ENCODE results near the gene MSL1.

MSL1 gene

DNA sequence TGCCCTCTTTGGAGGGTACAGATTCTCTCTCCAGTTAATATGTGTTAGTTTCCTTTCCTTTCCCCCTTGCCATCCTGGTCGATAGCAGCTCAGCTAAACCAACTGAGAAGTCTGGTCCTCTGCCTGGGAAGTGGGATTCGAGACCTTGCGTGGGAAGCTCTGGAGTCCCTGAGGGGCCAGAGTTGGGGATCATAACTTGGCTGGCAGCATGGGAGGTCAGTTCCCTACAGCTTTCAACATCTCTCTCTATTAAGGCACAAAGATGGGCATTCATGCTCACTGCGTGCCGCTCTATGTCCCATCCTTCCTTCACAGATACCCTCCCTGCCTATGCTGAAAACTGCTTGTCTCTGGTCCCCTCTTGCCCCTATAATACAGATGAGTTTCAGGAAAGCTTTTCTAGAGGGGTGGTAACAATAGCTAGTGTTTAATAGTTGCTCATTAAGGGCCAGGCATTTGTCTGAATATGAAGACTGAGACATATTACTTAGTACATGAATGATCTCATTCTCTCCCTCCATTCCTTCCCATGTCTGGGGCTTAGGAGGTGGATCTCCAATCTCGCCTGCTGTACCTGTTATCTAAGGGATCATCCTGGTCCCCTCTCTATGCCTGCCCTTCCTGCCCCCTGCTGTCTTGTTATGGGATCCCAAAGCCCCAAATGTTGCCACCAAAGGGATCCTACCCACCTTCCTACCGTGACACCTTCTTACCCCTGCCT is 48.2 kb upstream of the MSL1 start:
- TF ChIP-seq CEBPB (IDR thresholded peaks at IDR 0.05), result no peak
- no peak for TF ChIP-seq ZBTB7A (IDR thresholded peaks at IDR 0.05; ENCODE audit: low read depth)
- no peak for TF ChIP-seq TAF1 (IDR thresholded peaks at IDR 0.05; ENCODE audit: low read depth)
- TF ChIP-seq, protein P1, sequence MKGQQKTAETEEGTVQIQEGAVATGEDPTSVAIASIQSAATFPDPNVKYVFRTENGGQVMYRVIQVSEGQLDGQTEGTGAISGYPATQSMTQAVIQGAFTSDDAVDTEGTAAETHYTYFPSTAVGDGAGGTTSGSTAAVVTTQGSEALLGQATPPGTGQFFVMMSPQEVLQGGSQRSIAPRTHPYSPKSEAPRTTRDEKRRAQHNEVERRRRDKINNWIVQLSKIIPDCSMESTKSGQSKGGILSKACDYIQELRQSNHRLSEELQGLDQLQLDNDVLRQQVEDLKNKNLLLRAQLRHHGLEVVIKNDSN (IDR thresholded peaks at IDR 0.05), result no peak
- TF ChIP-seq TEAD4 (IDR thresholded peaks at IDR 0.05), result no peak
- no peak for TF ChIP-seq YY1 (IDR thresholded peaks at IDR 0.05; ENCODE audit: low read depth)
- TF ChIP-seq MAX (IDR thresholded peaks at IDR 0.05), result no peak
- TF ChIP-seq RAD21 (IDR thresholded peaks at IDR 0.05; ENCODE audit: low read depth), result no peak
- TF ChIP-seq, protein P2, sequence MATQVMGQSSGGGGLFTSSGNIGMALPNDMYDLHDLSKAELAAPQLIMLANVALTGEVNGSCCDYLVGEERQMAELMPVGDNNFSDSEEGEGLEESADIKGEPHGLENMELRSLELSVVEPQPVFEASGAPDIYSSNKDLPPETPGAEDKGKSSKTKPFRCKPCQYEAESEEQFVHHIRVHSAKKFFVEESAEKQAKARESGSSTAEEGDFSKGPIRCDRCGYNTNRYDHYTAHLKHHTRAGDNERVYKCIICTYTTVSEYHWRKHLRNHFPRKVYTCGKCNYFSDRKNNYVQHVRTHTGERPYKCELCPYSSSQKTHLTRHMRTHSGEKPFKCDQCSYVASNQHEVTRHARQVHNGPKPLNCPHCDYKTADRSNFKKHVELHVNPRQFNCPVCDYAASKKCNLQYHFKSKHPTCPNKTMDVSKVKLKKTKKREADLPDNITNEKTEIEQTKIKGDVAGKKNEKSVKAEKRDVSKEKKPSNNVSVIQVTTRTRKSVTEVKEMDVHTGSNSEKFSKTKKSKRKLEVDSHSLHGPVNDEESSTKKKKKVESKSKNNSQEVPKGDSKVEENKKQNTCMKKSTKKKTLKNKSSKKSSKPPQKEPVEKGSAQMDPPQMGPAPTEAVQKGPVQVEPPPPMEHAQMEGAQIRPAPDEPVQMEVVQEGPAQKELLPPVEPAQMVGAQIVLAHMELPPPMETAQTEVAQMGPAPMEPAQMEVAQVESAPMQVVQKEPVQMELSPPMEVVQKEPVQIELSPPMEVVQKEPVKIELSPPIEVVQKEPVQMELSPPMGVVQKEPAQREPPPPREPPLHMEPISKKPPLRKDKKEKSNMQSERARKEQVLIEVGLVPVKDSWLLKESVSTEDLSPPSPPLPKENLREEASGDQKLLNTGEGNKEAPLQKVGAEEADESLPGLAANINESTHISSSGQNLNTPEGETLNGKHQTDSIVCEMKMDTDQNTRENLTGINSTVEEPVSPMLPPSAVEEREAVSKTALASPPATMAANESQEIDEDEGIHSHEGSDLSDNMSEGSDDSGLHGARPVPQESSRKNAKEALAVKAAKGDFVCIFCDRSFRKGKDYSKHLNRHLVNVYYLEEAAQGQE (IDR thresholded peaks at IDR 0.05; ENCODE audit: low read depth), result no peak
- no peak for TF ChIP-seq NFIC (IDR thresholded peaks at IDR 0.05)
- TF ChIP-seq CREB1 (IDR thresholded peaks at IDR 0.05; ENCODE audit: low read depth), result no peak

DNA sequence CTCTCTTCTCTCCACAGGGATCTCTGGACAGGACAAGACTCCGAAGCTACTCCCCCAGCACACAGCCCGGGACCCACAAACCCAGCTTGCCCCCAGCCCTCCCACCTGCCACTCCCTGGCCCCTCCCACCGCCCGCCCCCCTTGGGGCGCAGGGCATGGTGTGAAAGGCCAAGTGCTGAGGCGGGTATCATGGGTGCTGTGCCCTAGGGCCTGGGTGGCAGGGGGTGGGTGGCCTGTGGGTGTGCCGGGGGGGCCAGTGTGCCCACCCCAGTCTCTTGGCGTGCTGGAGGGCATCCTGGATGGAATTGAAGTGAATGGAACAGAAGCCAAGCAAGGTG is 47.6 kb upstream of the MSL1 start:
- TF ChIP-seq YY1 (IDR thresholded peaks at IDR 0.05; ENCODE audit: low read depth) (no peak), CREB1 (IDR thresholded peaks at IDR 0.05; ENCODE audit: low read depth) (no peak), FOXM1 (IDR thresholded peaks at IDR 0.05; ENCODE audit: borderline replicate concordance, low read depth) (no peak)

DNA sequence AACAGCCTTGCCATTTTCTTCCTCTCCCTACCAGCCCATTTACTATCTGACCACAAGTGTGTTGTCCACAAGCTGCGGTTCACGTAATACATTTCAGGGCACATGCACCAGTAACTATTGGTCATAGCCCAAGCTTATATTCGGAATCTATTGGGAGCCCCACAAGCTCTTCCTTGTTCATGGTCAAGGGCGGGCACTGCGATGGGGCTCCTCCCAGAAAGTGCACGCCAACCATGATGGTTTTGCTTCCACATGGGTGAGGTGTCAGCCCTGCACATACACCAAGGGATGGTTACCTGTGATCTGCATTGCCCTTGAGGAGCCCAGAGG is 46.9 kb upstream of the MSL1 start:
- TF ChIP-seq, protein P2 (IDR thresholded peaks at IDR 0.05; ENCODE audit: low read depth), result no peak
- no peak for TF ChIP-seq EGR1 (IDR thresholded peaks at IDR 0.05)
- no peak for TF ChIP-seq FOXM1 (IDR thresholded peaks at IDR 0.05; ENCODE audit: borderline replicate concordance, low read depth)
- TF ChIP-seq RAD21 (IDR thresholded peaks at IDR 0.05; ENCODE audit: low read depth), result no peak
- TF ChIP-seq CREB1 (IDR thresholded peaks at IDR 0.05; ENCODE audit: low read depth), result no peak
- no peak for TF ChIP-seq TCF12 (IDR thresholded peaks at IDR 0.05; ENCODE audit: low read depth)
- TF ChIP-seq YY1 (IDR thresholded peaks at IDR 0.05; ENCODE audit: low read depth), result no peak
- no peak for TF ChIP-seq EP300 (IDR thresholded peaks at IDR 0.05; ENCODE audit: borderline replicate concordance)
- TF ChIP-seq TAF1 (IDR thresholded peaks at IDR 0.05; ENCODE audit: low read depth), result no peak
- no peak for TF ChIP-seq ZBTB7A (IDR thresholded peaks at IDR 0.05; ENCODE audit: low read depth)
- no peak for TF ChIP-seq NFIC (IDR thresholded peaks at IDR 0.05)
- TF ChIP-seq, protein P1 (IDR thresholded peaks at IDR 0.05), result no peak
- no peak for TF ChIP-seq MAX (IDR thresholded peaks at IDR 0.05)
- no peak for TF ChIP-seq CEBPB (IDR thresholded peaks at IDR 0.05)

DNA sequence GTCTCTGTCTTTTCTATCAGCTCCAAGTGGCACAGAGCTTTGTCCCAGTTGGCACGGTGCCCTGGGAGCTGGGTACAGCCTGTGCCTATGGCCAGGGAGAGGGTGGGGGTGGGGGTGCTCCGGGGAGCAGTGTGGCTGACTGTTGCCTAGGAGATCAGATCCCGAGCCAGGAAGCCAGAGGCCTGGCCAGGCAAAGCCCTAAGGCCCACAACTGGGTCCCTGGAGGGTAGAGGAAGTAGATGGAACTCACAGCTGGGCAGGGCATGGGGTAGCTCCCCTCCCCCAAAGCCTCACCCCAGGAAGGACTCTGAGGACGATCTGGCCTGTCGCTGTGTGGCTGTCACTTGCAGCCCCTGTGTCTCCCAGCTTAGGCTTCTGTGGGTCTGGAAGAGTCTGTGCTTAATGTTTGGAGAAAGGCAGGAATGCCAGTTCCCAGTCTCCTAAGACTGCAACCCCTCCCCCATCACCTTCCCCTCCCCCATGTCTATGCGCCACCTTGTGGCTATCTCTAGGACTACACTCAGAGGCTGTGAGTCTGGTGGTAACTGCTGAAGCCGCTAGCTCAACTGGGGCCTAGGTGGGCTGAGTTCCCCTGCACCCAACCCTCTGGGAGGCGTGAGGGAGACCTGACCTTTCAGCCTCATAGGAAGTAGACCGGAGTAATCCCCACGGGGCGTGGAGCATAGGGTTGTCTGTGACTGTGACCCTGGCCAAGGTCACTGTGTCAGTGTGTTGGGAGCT is 46.4 kb upstream of the MSL1 start:
- TF ChIP-seq TEAD4 (IDR thresholded peaks at IDR 0.05), result peak; percentile 6; the same call in 1 of the 2 replicates
- 0 out of 2 replicates have a peak, but pooled peaks have one; percentile 16 for TF ChIP-seq NFIC (IDR thresholded peaks at IDR 0.05)
- TF ChIP-seq EGR1 (IDR thresholded peaks at IDR 0.05), result no peak
- TF ChIP-seq RAD21 (IDR thresholded peaks at IDR 0.05; ENCODE audit: low read depth), result peak; percentile 68
- TF ChIP-seq TCF12 (IDR thresholded peaks at IDR 0.05; ENCODE audit: low read depth), result peak; percentile 85
- peak; percentile 21; the same call in 1 of the 2 replicates for TF ChIP-seq EP300 (IDR thresholded peaks at IDR 0.05; ENCODE audit: borderline replicate concordance)
- TF ChIP-seq FOXM1 (IDR thresholded peaks at IDR 0.05; ENCODE audit: borderline replicate concordance, low read depth), result no peak

GRCh38 chr17:40075942-40076498 is 45.8 kb upstream of the MSL1 start:
- no peak for TF ChIP-seq ZBTB7A (IDR thresholded peaks at IDR 0.05; ENCODE audit: low read depth)
- no peak for TF ChIP-seq EP300 (IDR thresholded peaks at IDR 0.05; ENCODE audit: borderline replicate concordance)
- no peak for TF ChIP-seq TCF12 (IDR thresholded peaks at IDR 0.05; ENCODE audit: low read depth)

DNA sequence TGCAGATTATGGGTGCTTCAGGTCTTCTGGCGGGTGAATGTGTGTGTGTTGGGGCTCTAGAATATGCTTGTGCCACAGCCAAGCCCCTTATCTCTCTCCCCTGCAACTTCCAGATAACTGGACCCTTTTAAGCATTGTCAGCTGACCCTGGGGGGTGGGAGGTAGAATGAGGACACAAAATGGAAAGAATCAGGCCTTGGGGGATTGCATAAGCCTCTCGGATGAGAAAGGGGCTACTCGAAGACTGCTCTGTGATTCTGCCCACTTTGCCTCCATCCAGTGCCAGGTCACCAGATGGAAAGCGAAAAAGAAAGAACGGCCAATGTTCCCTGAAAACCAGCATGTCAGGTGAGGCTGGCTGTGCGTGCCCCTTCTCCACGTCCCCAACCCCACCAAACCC is 45.2 kb upstream of the MSL1 start:
- TF ChIP-seq NFIC (IDR thresholded peaks at IDR 0.05) (no peak), FOXM1 (IDR thresholded peaks at IDR 0.05; ENCODE audit: borderline replicate concordance, low read depth) (no peak), EGR1 (IDR thresholded peaks at IDR 0.05) (no peak), CEBPB (IDR thresholded peaks at IDR 0.05) (no peak), YY1 (IDR thresholded peaks at IDR 0.05; ENCODE audit: low read depth) (no peak), RAD21 (IDR thresholded peaks at IDR 0.05; ENCODE audit: low read depth) (no peak), EP300 (IDR thresholded peaks at IDR 0.05; ENCODE audit: borderline replicate concordance) (no peak)
- TF ChIP-seq, protein P2 (IDR thresholded peaks at IDR 0.05; ENCODE audit: low read depth), result no peak
